K562 (cell line): ENCODE results near the gene DLGAP1. TPM values are rescaled to one million over a fixed set of nuclear protein-coding genes. Genes with fewer than 3 reads are reported as not detected.

Experiments
- ADNP ChIP-seq: fragments of 200-800 bp; sonication (Bioruptor generic); IDR thresholded peaks from 2 replicates; pipeline ENCODE4 v1.6.1; 2016; ENCODE audit warnings: missing genetic modification characterization, missing compliant biosample characterization
- BRD9 ChIP-seq: fragments of 450-650 bp; IDR thresholded peaks from 2 replicates; pipeline ENCODE4 v1.6.1; 2018; ENCODE audit warnings: low read depth; ENCODE audit not compliant: partially characterized antibody
- CBFA2T2 ChIP-seq: fragments of 450-650 bp; conservative IDR thresholded peaks from 2 replicates; pipeline ENCODE4 v1.6.1; 2017; ENCODE audit warnings: mild to moderate bottlenecking
- ELF4 ChIP-seq: fragments of 450-650 bp; formaldehyde crosslinking; IDR thresholded peaks from 2 replicates; pipeline ENCODE4 v1.4.0; 2022; ENCODE audit warnings: missing genetic modification characterization
- EZH2 ChIP-seq: IDR thresholded peaks from 2 replicates; pipeline ENCODE4 v1.6.1; 2012; ENCODE audit warnings: low read depth, mild to moderate bottlenecking, inconsistent platforms, low read length, borderline replicate concordance
- GABPB2 ChIP-seq: fragments of 250-450 bp; sonication (Bioruptor Pico); conservative IDR thresholded peaks from 2 replicates; pipeline ENCODE4 v1.5.1; 2021; ENCODE audit warnings: mild to moderate bottlenecking
- HDGF ChIP-seq: fragments of 450-650 bp; IDR thresholded peaks from 2 replicates; pipeline ENCODE4 v1.6.1; 2016
- KDM5B ChIP-seq: fragments of 200-600 bp; sonication (generic); IDR thresholded peaks from 2 replicates; pipeline ENCODE4 v1.6.1; 2012; ENCODE audit warnings: low read depth, mild to moderate bottlenecking, moderate library complexity, low read length, control low read depth, inconsistent platforms; ENCODE audit not compliant: insufficient replicate concordance
- KLF13 ChIP-seq: fragments of 450-650 bp; IDR thresholded peaks from 2 replicates; pipeline ENCODE4 v1.6.1; 2016; ENCODE audit warnings: missing genetic modification characterization, low read depth, mild to moderate bottlenecking, missing compliant biosample characterization, moderate library complexity, borderline replicate concordance
- MTA3 ChIP-seq: fragments of 450-650 bp; formaldehyde crosslinking; IDR thresholded peaks from 2 replicates; pipeline ENCODE4 v1.6.1; 2017; ENCODE audit warnings: mild to moderate bottlenecking, borderline replicate concordance
- NFXL1 ChIP-seq: fragments of 450-650 bp; formaldehyde crosslinking; IDR thresholded peaks from 2 replicates; pipeline ENCODE4 v1.4.0; 2021; ENCODE audit warnings: mild to moderate bottlenecking
- NR4A1 ChIP-seq, 2 experiments: fragments of 250-450 bp in 1 of 2; fragments of 450-650 bp in 1 of 2; sonication (Bioruptor Pico) in 1 of 2; IDR thresholded peaks; 2 replicates each; pipeline versions ENCODE4 v1.4.0 to v1.6.1; 2016 to 2020; ENCODE audit warnings: mild to moderate bottlenecking in 2 of 2, missing compliant biosample characterization in 1 of 2, missing genetic modification characterization in 1 of 2, moderate library complexity in 1 of 2
- SMARCB1 ChIP-seq: IDR thresholded peaks from 2 replicates; pipeline ENCODE4 v1.6.1; 2011; ENCODE audit warnings: improper control_type of control experiment, low read depth; ENCODE audit not compliant: insufficient read length
- SMARCC2 ChIP-seq: fragments of 450-650 bp; IDR thresholded peaks from 2 replicates; pipeline ENCODE4 v1.6.1; 2017; ENCODE audit warnings: antibody characterized with exemption, moderate library complexity, mild to moderate bottlenecking, low read depth
- SPI1 ChIP-seq: IDR thresholded peaks from 2 replicates; pipeline ENCODE4 v1.6.1; 2011; ENCODE audit warnings: low read depth, low read length, control low read depth, borderline replicate concordance
- THAP7 ChIP-seq: fragments of 250-450 bp; sonication (Bioruptor Pico); IDR thresholded peaks from 2 replicates; pipeline ENCODE4 v1.5.0; 2021
- TSC22D4 ChIP-seq: fragments of 450-650 bp; IDR thresholded peaks from 2 replicates; pipeline ENCODE4 v1.6.1; 2016; ENCODE audit warnings: missing genetic modification characterization, missing biosample characterization, control low read depth
- ZNF133 ChIP-seq: fragments of 250-450 bp; sonication (Bioruptor Pico); IDR thresholded peaks from 2 replicates; pipeline ENCODE4 v1.4.0; 2020; ENCODE audit warnings: mild to moderate bottlenecking
- ZNF639 ChIP-seq, 2 experiments: fragments of 200-800 bp in 1 of 2; sonication (Bioruptor generic) in 1 of 2; sonication (generic) in 1 of 2; formaldehyde crosslinking in 1 of 2; IDR thresholded peaks in 1 of 2; conservative IDR thresholded peaks in 1 of 2; 2 replicates each; pipeline versions ENCODE4 v1.5.0 to v1.6.1; 2016 to 2020; ENCODE audit warnings: missing compliant biosample characterization in 1 of 2, missing genetic modification characterization in 1 of 2, missing genetic modification reagents in 1 of 2
- ZNF717 ChIP-seq: fragments of 250-450 bp; sonication (Bioruptor Pico); IDR thresholded peaks from 2 replicates; pipeline ENCODE4 v1.5.0; 2021
- ZNF785 ChIP-seq: fragments of 250-450 bp; sonication (Bioruptor Pico); IDR thresholded peaks from 2 replicates; pipeline ENCODE4 v1.4.0; 2020; ENCODE audit warnings: mild to moderate bottlenecking
- polyA plus RNA-seq, 8 experiments: library from polyadenylated mRNA; depleted of rRNA in 4 of 8; stranded (reverse) in 5 of 8; unstranded in 3 of 8; fragments of >200 nt; fragmentation: Nextera tagmentation in 2 of 8; fragmentation: Illumina TruSeq in 1 of 8; extraction: Ambion mirVana in 2 of 8; extraction: Trizol in 1 of 8; gene quantifications; 2 replicates each; pipeline versions ENCODE4 v1.2.1 to v1.2.3, GENCODE V29; 2011 to 2014; ENCODE audit warnings: inconsistent platforms in 1 of 8, missing spikeins in 1 of 8
- total RNA-seq, 7 experiments: library from RNA; depleted of rRNA in 6 of 7; stranded (reverse); fragments of >200 nt in 6 of 7; fragmentation: Illumina TruSeq in 2 of 7; extraction: Trizol in 2 of 7; gene quantifications; 2 replicates each; pipeline versions ENCODE4 v1.2.1 to v1.2.3, GENCODE V29; 2011 to 2021; ENCODE audit warnings: low replicate concordance in 1 of 7
- TF ChIP-seq, protein P1 (sequence below): sonication (generic); formaldehyde crosslinking; IDR thresholded peaks from 2 replicates; pipeline ENCODE4 v1.8.1; 2023; ENCODE audit warnings: mild to moderate bottlenecking, missing genetic modification reagents

DLGAP1 gene
- total and polyA plus RNA-seq, 9 of the 15 experiments (the other 6 are each of a cell fraction or from before 2014, with no cell fraction given), result 0.04 to 0.22 (median 0.08) TPM

DNA sequence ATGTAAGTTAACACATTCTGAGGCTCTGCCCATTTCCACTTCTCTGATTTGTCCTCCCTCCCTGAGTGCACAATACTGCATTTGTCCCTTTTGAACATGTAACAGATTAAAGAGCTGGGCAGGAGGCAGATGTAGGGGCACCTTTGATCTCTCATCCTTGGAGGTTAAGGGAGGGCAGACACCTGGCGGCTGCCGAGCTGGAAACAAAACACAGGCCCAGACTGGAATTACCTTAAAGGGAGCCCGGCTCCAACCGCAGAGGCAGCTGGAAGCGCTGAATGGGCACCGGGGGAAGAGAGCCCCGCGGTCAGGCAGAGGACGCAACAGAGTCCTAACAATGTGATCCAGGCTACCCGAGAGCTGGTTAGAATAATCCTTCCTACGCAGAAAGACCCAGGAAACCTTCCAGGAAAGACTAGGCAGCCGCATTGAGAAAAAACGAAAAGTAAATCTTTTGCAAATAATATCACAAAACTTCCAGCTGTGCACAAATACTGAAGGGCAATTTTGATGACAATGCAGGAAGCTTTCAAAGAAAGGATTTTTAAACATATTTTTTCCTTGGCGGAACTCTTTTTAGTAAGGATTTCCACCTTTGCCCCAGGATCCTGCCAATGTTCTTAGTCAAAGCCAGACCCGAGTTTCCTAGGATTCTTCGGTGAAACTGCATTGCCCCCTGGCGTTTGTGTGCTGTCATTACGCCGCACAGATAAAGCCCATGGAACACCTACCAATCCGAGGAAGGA, 789.2 kb downstream of the DLGAP1 start (continued):
- TF ChIP-seq ZNF717 (no peak), ZNF133 (CRISPR knock-in tag) (no peak), EZH2 (no peak), SMARCB1 (peak; percentile 63), ELF4 (no peak), KDM5B (no peak), BRD9 (peak; percentile 95), MTA3 (no peak; the same call in 1 of the 2 replicates), CBFA2T2 (no peak), NFXL1 (no peak), ADNP (no peak), THAP7 (no peak), NR4A1 (CRISPR knock-in tag; IDR thresholded peaks at IDR 0.05) (no peak), NR4A1 (tag; IDR thresholded peaks at IDR 0.05) (peak; percentile 61), ZNF639 (CRISPR knock-in tag; conservative IDR thresholded peaks at IDR 0.05 in 1 of 2, IDR thresholded peaks at IDR 0.05 in 1 of 2) (no peak), ZNF785 (CRISPR knock-in tag) (no peak), GABPB2 (CRISPR knock-in tag) (no peak), SMARCC2 (no peak), KLF13 (tag) (0 out of 2 replicates have a peak, but pooled peaks have one; percentile 48), SPI1 (no peak), HDGF (0 out of 2 replicates have a peak, but pooled peaks have one; percentile 64), TSC22D4 (tag) (no peak)
- TF ChIP-seq, protein P1, sequence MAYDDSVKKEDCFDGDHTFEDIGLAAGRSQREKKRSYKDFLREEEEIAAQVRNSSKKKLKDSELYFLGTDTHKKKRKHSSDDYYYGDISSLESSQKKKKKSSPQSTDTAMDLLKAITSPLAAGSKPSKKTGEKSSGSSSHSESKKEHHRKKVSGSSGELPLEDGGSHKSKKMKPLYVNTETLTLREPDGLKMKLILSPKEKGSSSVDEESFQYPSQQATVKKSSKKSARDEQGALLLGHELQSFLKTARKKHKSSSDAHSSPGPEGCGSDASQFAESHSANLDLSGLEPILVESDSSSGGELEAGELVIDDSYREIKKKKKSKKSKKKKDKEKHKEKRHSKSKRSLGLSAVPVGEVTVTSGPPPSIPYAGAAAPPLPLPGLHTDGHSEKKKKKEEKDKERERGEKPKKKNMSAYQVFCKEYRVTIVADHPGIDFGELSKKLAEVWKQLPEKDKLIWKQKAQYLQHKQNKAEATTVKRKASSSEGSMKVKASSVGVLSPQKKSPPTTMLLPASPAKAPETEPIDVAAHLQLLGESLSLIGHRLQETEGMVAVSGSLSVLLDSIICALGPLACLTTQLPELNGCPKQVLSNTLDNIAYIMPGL, result no peak
